HL-60 (cell line): Measurements from ENCODE around the gene SNTG2.

Source experiments
- POLR2AphosphoS5 ChIP-seq: IDR thresholded peaks from 2 replicates; pipeline ENCODE4 v1.6.1; 2012; ENCODE audit warnings: low read depth
- TF ChIP-seq, protein P1 (sequence below): IDR thresholded peaks from one replicate; pipeline ENCODE4 v1.5.1; 2011; ENCODE audit warnings: low read length, control low read depth, inconsistent platforms; ENCODE audit not compliant: insufficient read depth

DNA sequence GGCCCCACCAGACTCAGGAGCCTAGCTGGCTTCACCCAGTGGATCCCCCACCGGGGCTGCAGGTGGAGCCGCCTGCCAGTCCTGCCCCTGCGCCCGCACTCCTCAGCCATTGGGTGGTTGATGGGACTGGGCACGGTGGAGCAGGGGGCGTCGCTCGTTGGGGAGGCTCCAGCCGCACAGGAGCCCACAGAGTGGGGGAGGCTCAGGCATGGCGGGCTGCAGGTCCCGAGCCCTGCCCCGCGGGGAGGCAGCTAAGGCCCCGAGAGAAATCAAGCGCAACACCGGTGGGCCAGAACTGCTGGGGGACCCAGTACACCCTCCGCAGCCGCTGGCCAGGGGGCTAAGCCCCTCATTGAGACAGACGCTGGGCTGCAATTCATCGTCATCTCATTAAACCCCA, 184.0 kb downstream of the SNTG2 start:
- TF ChIP-seq POLR2AphosphoS5: no peak
- TF ChIP-seq, protein P1, sequence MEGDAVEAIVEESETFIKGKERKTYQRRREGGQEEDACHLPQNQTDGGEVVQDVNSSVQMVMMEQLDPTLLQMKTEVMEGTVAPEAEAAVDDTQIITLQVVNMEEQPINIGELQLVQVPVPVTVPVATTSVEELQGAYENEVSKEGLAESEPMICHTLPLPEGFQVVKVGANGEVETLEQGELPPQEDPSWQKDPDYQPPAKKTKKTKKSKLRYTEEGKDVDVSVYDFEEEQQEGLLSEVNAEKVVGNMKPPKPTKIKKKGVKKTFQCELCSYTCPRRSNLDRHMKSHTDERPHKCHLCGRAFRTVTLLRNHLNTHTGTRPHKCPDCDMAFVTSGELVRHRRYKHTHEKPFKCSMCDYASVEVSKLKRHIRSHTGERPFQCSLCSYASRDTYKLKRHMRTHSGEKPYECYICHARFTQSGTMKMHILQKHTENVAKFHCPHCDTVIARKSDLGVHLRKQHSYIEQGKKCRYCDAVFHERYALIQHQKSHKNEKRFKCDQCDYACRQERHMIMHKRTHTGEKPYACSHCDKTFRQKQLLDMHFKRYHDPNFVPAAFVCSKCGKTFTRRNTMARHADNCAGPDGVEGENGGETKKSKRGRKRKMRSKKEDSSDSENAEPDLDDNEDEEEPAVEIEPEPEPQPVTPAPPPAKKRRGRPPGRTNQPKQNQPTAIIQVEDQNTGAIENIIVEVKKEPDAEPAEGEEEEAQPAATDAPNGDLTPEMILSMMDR: no peak
